ENCODE measurements around the gene PRDM16. TPM values are rescaled to one million over a fixed set of nuclear protein-coding genes. Genes with fewer than 3 reads are reported as not detected.

The PRDM16 gene
- total and polyA plus RNA-seq, 7 donors, result 0.04 to 1.2 (median 0.31) TPM

- H3K36me3 ChIP-seq (ENCODE audit: insufficient read depth in 1 of 2, low read depth in 1 of 2), result no peaks in the 10 kb centered on the region
- peaks cover 0 to 21% (median 8%) of the 10 kb centered on the region in 3 donors for H3K27me3 ChIP-seq (ENCODE audit: insufficient read depth in 3 of 3, low read length in 2 of 3)
- ATAC-seq (no peak), DNase-seq (no peak)
- no peak for TF ChIP-seq CTCF (IDR thresholded peaks at IDR 0.05)
- H3K9me3 ChIP-seq, result no peaks in the 10 kb centered on the region
- 47 to 62% (median 50%) methylated on average over 19 to 20 of the region's 20 CpGs for WGBS, 3 donors
- no peak overlapping the region for H3K27ac ChIP-seq
- intact Hi-C loops (cut with DNase I), result no loop called here
- no peak overlapping the region for H3K4me3 ChIP-seq
- no peaks in the 10 kb centered on the region for H3K4me1 ChIP-seq
Observed at GRCh38 chr1:3373700-3374405, 304.9 kb downstream of the PRDM16 start.

GRCh38 chr1:3375245-3375644 is 306.2 kb downstream of the PRDM16 start:
- Histone ChIP-seq H3K9me3 (no peaks in the 10 kb centered on the region), H3K27ac (no peak overlapping the region), H3K4me1 (no peaks in the 10 kb centered on the region), H3K36me3 (ENCODE audit: insufficient read depth in 1 of 2, low read depth in 1 of 2) (no peaks in the 10 kb centered on the region), H3K4me3 (no peak overlapping the region), H3K27me3 (ENCODE audit: insufficient read depth in 3 of 3, low read length in 2 of 3) (peaks cover 0 to 17% (median 8%) of the 10 kb centered on the region in 3 donors)
- TF ChIP-seq CTCF (IDR thresholded peaks at IDR 0.05), result no peak
- intact Hi-C loops (cut with DNase I), result no loop called here
- DNase-seq, result no peak
- ATAC-seq, result no peak
- 73 to 77% (median 77%) methylated on average over 10 to 11 of the region's 11 CpGs for WGBS, 3 donors

- Histone ChIP-seq H3K27ac (no peak overlapping the region), H3K36me3 (ENCODE audit: insufficient read depth in 1 of 2, low read depth in 1 of 2) (no peaks in the 10 kb centered on the region), H3K27me3 (ENCODE audit: insufficient read depth in 3 of 3, low read length in 2 of 3) (peaks cover 0 to 15% (median 8%) of the 10 kb centered on the region in 3 donors), H3K4me3 (no peak overlapping the region), H3K9me3 (no peaks in the 10 kb centered on the region), H3K4me1 (no peaks in the 10 kb centered on the region)
- DNase-seq (no peak), ATAC-seq (no peak)
- TF ChIP-seq CTCF (IDR thresholded peaks at IDR 0.05), result no peak
- intact Hi-C loops (cut with DNase I), result no loop called here
- WGBS, 3 donors, result 88 to 91% (median 90%) methylated on average over 12 of the region's 12 CpGs
Observed at GRCh38 chr1:3377166-3377565, 308.2 kb downstream of the PRDM16 start.

GRCh38 chr1:3377604-3378279 is 308.7 kb downstream of the PRDM16 start:
- no peak for ATAC-seq
- Histone ChIP-seq H3K4me3 (no peak overlapping the region), H3K36me3 (ENCODE audit: insufficient read depth in 1 of 2, low read depth in 1 of 2) (no peaks in the 10 kb centered on the region), H3K4me1 (no peaks in the 10 kb centered on the region), H3K27ac (no peak overlapping the region), H3K9me3 (no peaks in the 10 kb centered on the region), H3K27me3 (ENCODE audit: insufficient read depth in 3 of 3, low read length in 2 of 3) (peaks cover 0 to 12% (median 8%) of the 10 kb centered on the region in 3 donors)
- intact Hi-C loops (cut with DNase I), result no loop called here
- no peak for DNase-seq
- WGBS, 3 donors, result 86% methylated on average over 24 of the region's 24 CpGs
- TF ChIP-seq CTCF (IDR thresholded peaks at IDR 0.05), result no peak
